ENCODE data around the gene INSR. TPM values are rescaled to one million over a fixed set of nuclear protein-coding genes. Genes with fewer than 3 reads are reported as not detected.
A peak's percentile ranks its signal among the peaks of the same experiment; 100 is the strongest.

The INSR gene
- total RNA-seq, 1 experiment from 2014 or later: 22.6 TPM

DNA sequence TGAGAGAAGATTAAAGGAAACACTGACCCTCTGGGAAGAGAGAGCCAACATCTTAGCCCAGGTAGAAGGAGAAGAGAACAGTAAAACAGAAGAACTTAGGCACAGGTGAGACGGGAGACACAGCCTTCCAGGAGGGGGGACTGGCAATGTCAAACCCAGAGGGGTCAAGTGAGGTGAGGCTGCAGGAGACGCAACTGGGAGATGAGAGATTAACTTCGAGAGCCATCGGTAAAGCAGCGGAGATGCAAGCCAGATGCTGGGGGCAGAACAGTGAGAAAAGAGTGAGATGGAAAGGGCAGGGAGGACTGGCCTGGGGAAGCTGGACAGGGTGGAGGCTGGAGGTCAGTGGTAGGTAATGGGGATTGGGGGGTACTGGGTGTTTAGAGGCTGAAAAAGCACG lies 5.2 kb downstream of the INSR start:
- intact Hi-C loops (cut with micrococcal nuclease; ENCODE audit: unreplicated experiment): no loop called here
- H3K27ac Mint-ChIP-seq (ENCODE audit: unreplicated experiment): peak overlapping the region; percentile 70
- Histone ChIP-seq H3K4me1 (peaks cover 22% of the 10 kb centered on the region), H3K27me3 (replicated peaks; ENCODE audit: control insufficient read depth, insufficient read depth, low read length) (no peaks in the 10 kb centered on the region), H3K36me3 (ENCODE audit: control insufficient read depth, insufficient read depth, low read length) (no peaks in the 10 kb centered on the region), H3K4me3 (ENCODE audit: low read depth, low read length) (no peak overlapping the region), H3K9me3 (no peaks in the 10 kb centered on the region)
- no TSS peak for BruUV-seq (replicated peaks)
- TF ChIP-seq, protein P1, sequence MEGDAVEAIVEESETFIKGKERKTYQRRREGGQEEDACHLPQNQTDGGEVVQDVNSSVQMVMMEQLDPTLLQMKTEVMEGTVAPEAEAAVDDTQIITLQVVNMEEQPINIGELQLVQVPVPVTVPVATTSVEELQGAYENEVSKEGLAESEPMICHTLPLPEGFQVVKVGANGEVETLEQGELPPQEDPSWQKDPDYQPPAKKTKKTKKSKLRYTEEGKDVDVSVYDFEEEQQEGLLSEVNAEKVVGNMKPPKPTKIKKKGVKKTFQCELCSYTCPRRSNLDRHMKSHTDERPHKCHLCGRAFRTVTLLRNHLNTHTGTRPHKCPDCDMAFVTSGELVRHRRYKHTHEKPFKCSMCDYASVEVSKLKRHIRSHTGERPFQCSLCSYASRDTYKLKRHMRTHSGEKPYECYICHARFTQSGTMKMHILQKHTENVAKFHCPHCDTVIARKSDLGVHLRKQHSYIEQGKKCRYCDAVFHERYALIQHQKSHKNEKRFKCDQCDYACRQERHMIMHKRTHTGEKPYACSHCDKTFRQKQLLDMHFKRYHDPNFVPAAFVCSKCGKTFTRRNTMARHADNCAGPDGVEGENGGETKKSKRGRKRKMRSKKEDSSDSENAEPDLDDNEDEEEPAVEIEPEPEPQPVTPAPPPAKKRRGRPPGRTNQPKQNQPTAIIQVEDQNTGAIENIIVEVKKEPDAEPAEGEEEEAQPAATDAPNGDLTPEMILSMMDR (IDR thresholded peaks at IDR 0.05; ENCODE audit: insufficient read depth in 1 of 2, low read depth in 1 of 2, low read length in 1 of 2, severe bottlenecking in 1 of 2, unreplicated experiment in 1 of 2): no peak
- H3K4me1 Mint-ChIP-seq (ENCODE audit: low read depth, unreplicated experiment): peaks cover 9% of the 10 kb centered on the region
- CTCF ChIA-PET: no interaction called here
- H3K4me3 Mint-ChIP-seq (ENCODE audit: unreplicated experiment): no peak overlapping the region
- POLR2A ChIA-PET: no interaction called here
- no peaks in the 10 kb centered on the region for H3K27me3 Mint-ChIP-seq (ENCODE audit: insufficient read depth, unreplicated experiment)
- no peaks in the 10 kb centered on the region for H3K9me3 Mint-ChIP-seq (ENCODE audit: unreplicated experiment)
- peaks cover 4% of the 10 kb centered on the region for H3K36me3 Mint-ChIP-seq (ENCODE audit: insufficient read depth, unreplicated experiment)
- no peak for DNase-seq

DNA sequence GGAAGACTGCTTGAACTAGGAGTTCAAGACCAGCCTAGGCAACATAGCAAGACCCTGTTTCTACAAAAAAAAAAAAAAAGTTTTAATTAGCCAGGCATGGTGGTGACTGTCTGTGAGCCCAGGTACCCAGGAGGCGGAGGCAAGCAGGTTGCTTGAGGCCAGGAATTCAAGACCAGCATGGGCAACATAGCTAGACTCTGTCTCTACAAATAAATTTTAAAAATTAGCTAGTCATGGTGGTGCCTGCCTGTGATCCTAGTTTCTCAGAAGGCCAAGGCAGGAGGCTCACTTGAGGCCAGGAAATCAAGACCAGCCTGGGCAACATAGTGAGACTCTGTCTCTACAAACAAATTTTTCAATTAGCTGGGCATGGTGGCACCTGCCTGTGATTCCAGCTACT lies 6.1 kb downstream of the INSR start:
- H3K36me3 Mint-ChIP-seq (ENCODE audit: insufficient read depth, unreplicated experiment): peaks cover 4% of the 10 kb centered on the region
- H3K4me1 ChIP-seq: peaks cover 20% of the 10 kb centered on the region
- H3K27ac Mint-ChIP-seq (ENCODE audit: unreplicated experiment): peak overlapping the region; percentile 70
- no peak for DNase-seq
- ChIA-PET POLR2A (no interaction called here), CTCF (no interaction called here)
- TF ChIP-seq, protein P1 (IDR thresholded peaks at IDR 0.05; ENCODE audit: insufficient read depth in 1 of 2, low read depth in 1 of 2, low read length in 1 of 2, severe bottlenecking in 1 of 2, unreplicated experiment in 1 of 2): no peak
- H3K36me3 ChIP-seq (ENCODE audit: control insufficient read depth, insufficient read depth, low read length): no peaks in the 10 kb centered on the region
- H3K9me3 Mint-ChIP-seq (ENCODE audit: unreplicated experiment): no peaks in the 10 kb centered on the region
- H3K4me3 Mint-ChIP-seq (ENCODE audit: unreplicated experiment): peak overlapping the region; percentile 20
- BruUV-seq (replicated peaks): no TSS peak
- H3K27me3 ChIP-seq (replicated peaks; ENCODE audit: control insufficient read depth, insufficient read depth, low read length): no peaks in the 10 kb centered on the region
- no peaks in the 10 kb centered on the region for H3K9me3 ChIP-seq
- H3K4me1 Mint-ChIP-seq (ENCODE audit: low read depth, unreplicated experiment): peaks cover 9% of the 10 kb centered on the region
- H3K27me3 Mint-ChIP-seq (ENCODE audit: insufficient read depth, unreplicated experiment): no peaks in the 10 kb centered on the region
- intact Hi-C loops (cut with micrococcal nuclease; ENCODE audit: unreplicated experiment): no loop called here
- no peak overlapping the region for H3K4me3 ChIP-seq (ENCODE audit: low read depth, low read length)

DNA sequence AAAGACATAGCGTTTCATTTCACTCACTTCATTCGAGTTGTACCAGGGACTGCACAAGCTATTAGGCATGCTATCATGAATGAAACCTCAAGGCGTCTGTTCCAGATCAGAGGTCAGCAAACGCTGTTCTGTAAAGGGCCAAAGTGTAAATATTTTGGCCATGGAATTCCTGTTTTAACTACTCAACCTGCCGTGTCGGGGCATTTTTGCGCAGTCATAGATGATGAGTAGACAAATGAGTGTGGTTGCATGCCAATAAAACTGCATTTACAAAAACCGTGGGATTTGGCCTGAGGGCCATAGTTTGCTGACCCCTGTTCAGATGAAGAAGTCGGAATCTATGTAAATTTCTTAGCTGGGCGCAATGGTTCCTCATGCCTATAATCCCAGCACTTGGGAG lies 6.5 kb downstream of the INSR start:
- H3K4me1 ChIP-seq: peaks cover 18% of the 10 kb centered on the region
- Mint-ChIP-seq H3K27me3 (ENCODE audit: insufficient read depth, unreplicated experiment) (no peaks in the 10 kb centered on the region), H3K4me1 (ENCODE audit: low read depth, unreplicated experiment) (peaks cover 9% of the 10 kb centered on the region), H3K9me3 (ENCODE audit: unreplicated experiment) (no peaks in the 10 kb centered on the region), H3K36me3 (ENCODE audit: insufficient read depth, unreplicated experiment) (peaks cover 4% of the 10 kb centered on the region), H3K27ac (ENCODE audit: unreplicated experiment) (peak overlapping the region; percentile 70), H3K4me3 (ENCODE audit: unreplicated experiment) (peak overlapping the region; percentile 20)
- no peak overlapping the region for H3K4me3 ChIP-seq (ENCODE audit: low read depth, low read length)
- H3K36me3 ChIP-seq (ENCODE audit: control insufficient read depth, insufficient read depth, low read length): no peaks in the 10 kb centered on the region
- TF ChIP-seq, protein P1 (IDR thresholded peaks at IDR 0.05; ENCODE audit: insufficient read depth in 1 of 2, low read depth in 1 of 2, low read length in 1 of 2, severe bottlenecking in 1 of 2, unreplicated experiment in 1 of 2): no peak
- POLR2A ChIA-PET: no interaction called here
- BruUV-seq (replicated peaks): no TSS peak
- H3K9me3 ChIP-seq: no peaks in the 10 kb centered on the region
- H3K27me3 ChIP-seq (replicated peaks; ENCODE audit: control insufficient read depth, insufficient read depth, low read length): no peaks in the 10 kb centered on the region
- CTCF ChIA-PET: no interaction called here
- intact Hi-C loops (cut with micrococcal nuclease; ENCODE audit: unreplicated experiment): no loop called here
- DNase-seq: peak; percentile 63 to 81

All from Caco-2 (cell line).